H9 (cell line): Measurements from ENCODE around the gene ATXN7L3. TPM values are rescaled to one million over a fixed set of nuclear protein-coding genes. Genes with fewer than 3 reads are reported as not detected.

Experiments used
- DNase-seq: peaks from one replicate; pipeline ENCODE4 v3.0.0-alpha.2; 2017
- H2AFZ ChIP-seq: one replicate; pipeline ENCODE4 v1.6.1; 2013; ENCODE audit warnings: mild to moderate bottlenecking, low read length, control low read depth, moderate library complexity
- H2AK5ac ChIP-seq: 2 replicates; pipeline ENCODE4 v1.6.1; 2013; ENCODE audit warnings: low read length, control low read depth, mixed read lengths; ENCODE audit not compliant: insufficient read length
- H2BK120ac ChIP-seq: one replicate; pipeline ENCODE4 v1.6.1; 2013; ENCODE audit warnings: low read depth, mild to moderate bottlenecking, low read length, control low read depth, inconsistent platforms; ENCODE audit not compliant: poor library complexity, severe bottlenecking
- H2BK12ac ChIP-seq: 2 replicates; pipeline ENCODE4 v1.6.1; 2013; ENCODE audit warnings: low read length, control low read depth, mixed read lengths, low read depth; ENCODE audit not compliant: insufficient read length
- H2BK15ac ChIP-seq: 2 replicates; pipeline ENCODE4 v1.6.1; 2013; ENCODE audit warnings: low read depth, low read length, control low read depth
- H2BK20ac ChIP-seq: one replicate; pipeline ENCODE4 v1.6.1; 2013; ENCODE audit warnings: low read depth, mild to moderate bottlenecking, low read length, control low read depth, inconsistent platforms; ENCODE audit not compliant: poor library complexity, severe bottlenecking
- H2BK5ac ChIP-seq: 2 replicates; pipeline ENCODE4 v1.6.1; 2013; ENCODE audit warnings: low read length, control low read depth, mixed read lengths; ENCODE audit not compliant: insufficient read length
- H3K14ac ChIP-seq: 2 replicates; pipeline ENCODE4 v1.6.1; 2013; ENCODE audit warnings: low read length, control low read depth; ENCODE audit not compliant: insufficient read depth
- H3K18ac ChIP-seq: 2 replicates; pipeline ENCODE4 v1.6.1; 2013; ENCODE audit warnings: low read depth, mild to moderate bottlenecking, mixed read lengths, low read length, control low read depth; ENCODE audit not compliant: insufficient read length
- H3K23ac ChIP-seq: 2 replicates; pipeline ENCODE4 v1.6.1; 2013; ENCODE audit warnings: low read length, control low read depth, mixed read lengths, low read depth; ENCODE audit not compliant: insufficient read length
- H3K23me2 ChIP-seq: 2 replicates; pipeline ENCODE4 v1.6.1; 2013; ENCODE audit warnings: low read depth, mild to moderate bottlenecking, mixed read lengths, low read length, control low read depth; ENCODE audit not compliant: insufficient read length, poor library complexity, severe bottlenecking
- H3K27ac ChIP-seq: 2 replicates; pipeline ENCODE4 v1.5.1; 2013; ENCODE audit warnings: low read length, control low read depth, mixed read lengths, low read depth; ENCODE audit not compliant: insufficient read length
- H3K27me3 ChIP-seq: 2 replicates; pipeline ENCODE4 v1.6.1; 2013; ENCODE audit warnings: low read length, control low read depth, inconsistent platforms; ENCODE audit not compliant: insufficient read depth
- H3K4ac ChIP-seq: 2 replicates; pipeline ENCODE4 v1.6.1; 2013; ENCODE audit warnings: low read depth, mild to moderate bottlenecking, control low read depth, inconsistent platforms, low read length, moderate library complexity
- H3K4me1 ChIP-seq: 2 replicates; pipeline ENCODE4 v1.6.1; 2013; ENCODE audit warnings: low read length, control low read depth, inconsistent platforms; ENCODE audit not compliant: insufficient read depth
- H3K4me2 ChIP-seq: 2 replicates; pipeline ENCODE4 v1.6.1; 2013; ENCODE audit warnings: low read length, control low read depth, mixed read lengths; ENCODE audit not compliant: insufficient read length, insufficient read depth
- H3K56ac ChIP-seq: 2 replicates; pipeline ENCODE4 v1.6.1; 2013; ENCODE audit warnings: low read depth, mild to moderate bottlenecking, mixed read lengths, low read length, control low read depth; ENCODE audit not compliant: insufficient read length
- H3K79me1 ChIP-seq: 2 replicates; pipeline ENCODE4 v1.6.1; 2013; ENCODE audit warnings: low read depth, mild to moderate bottlenecking, moderate library complexity, low read length, control low read depth, inconsistent platforms; ENCODE audit not compliant: insufficient read depth, poor library complexity, severe bottlenecking
- H3K79me2 ChIP-seq: 2 replicates; pipeline ENCODE4 v1.6.1; 2013; ENCODE audit warnings: low read length, control low read depth, inconsistent platforms; ENCODE audit not compliant: insufficient read depth
- H3K9ac ChIP-seq: 2 replicates; pipeline ENCODE4 v1.6.1; 2013; ENCODE audit warnings: low read length, control low read depth, mixed read lengths; ENCODE audit not compliant: insufficient read length; ENCODE audit errors: extremely low read depth
- H3K9me3 ChIP-seq: one replicate; pipeline ENCODE4 v1.6.1; 2013; ENCODE audit warnings: low read depth, low read length, inconsistent platforms; ENCODE audit not compliant: control insufficient read depth
- H3T11ph ChIP-seq: one replicate; pipeline ENCODE4 v1.6.1; 2013; ENCODE audit warnings: mild to moderate bottlenecking, low read length, control low read depth, inconsistent platforms
- H4K20me1 ChIP-seq: one replicate; pipeline ENCODE4 v1.6.1; 2013; ENCODE audit not compliant: control insufficient read depth, insufficient read length, insufficient read depth
- H4K5ac ChIP-seq: 2 replicates; pipeline ENCODE4 v1.6.1; 2013; ENCODE audit warnings: low read depth, mild to moderate bottlenecking, mixed read lengths, low read length, control low read depth; ENCODE audit not compliant: insufficient read length
- H4K8ac ChIP-seq: replicated peaks from 2 replicates; pipeline ENCODE4 v1.6.1; 2013; ENCODE audit warnings: low read length, control low read depth, mixed read lengths, low read depth; ENCODE audit not compliant: insufficient read length
- H4K91ac ChIP-seq: 2 replicates; pipeline ENCODE4 v1.6.1; 2013; ENCODE audit warnings: low read depth, mild to moderate bottlenecking, moderate library complexity, mixed read lengths, low read length, control low read depth; ENCODE audit not compliant: insufficient read length
- H3K27ac Mint-ChIP-seq, 3 experiments: 2 replicates in 2 of 3; 3 replicates in 1 of 3; pipeline ENCODE4 v1.8.0; 2020 to 2021; ENCODE audit warnings: mixed read lengths in 3 of 3, mild to moderate bottlenecking in 1 of 3, moderate library complexity in 1 of 3
- H3K27me3 Mint-ChIP-seq: 2 replicates; pipeline ENCODE4 v1.8.0; 2021; ENCODE audit warnings: low read depth, mild to moderate bottlenecking, moderate library complexity, mixed read lengths
- H3K36me3 Mint-ChIP-seq, 3 experiments: 2 replicates in 2 of 3; 3 replicates in 1 of 3; pipeline ENCODE4 v1.8.0; 2020 to 2021; ENCODE audit warnings: low read depth in 3 of 3, mixed read lengths in 3 of 3; ENCODE audit not compliant: insufficient read depth in 1 of 3
- H3K4me1 Mint-ChIP-seq, 2 experiments: 2 replicates each; pipeline ENCODE4 v1.8.0; 2020; ENCODE audit warnings: mixed read lengths in 2 of 2
- H3K4me3 Mint-ChIP-seq, 2 experiments: 2 replicates in 1 of 2; 3 replicates in 1 of 2; pipeline ENCODE4 v1.8.0; 2020 to 2021; ENCODE audit warnings: mild to moderate bottlenecking in 2 of 2, mixed read lengths in 2 of 2, moderate library complexity in 1 of 2
- H3K9me3 Mint-ChIP-seq, 2 experiments: 2 replicates in 1 of 2; 3 replicates in 1 of 2; pipeline ENCODE4 v1.8.0; 2020; ENCODE audit warnings: mild to moderate bottlenecking in 2 of 2, mixed read lengths in 2 of 2, moderate library complexity in 1 of 2
- CTCF ChIP-seq: fragments of 200-600 bp; sonication (generic); conservative IDR thresholded peaks from 3 replicates; pipeline ENCODE4 v1.8.0; 2021; ENCODE audit warnings: antibody characterized with exemption, mild to moderate bottlenecking
- WGBS: extraction: QIAGEN DNeasy Blood & Tissue Kit; methylation state at CpG from one replicate; pipeline ENCODE4 v1.1.7; 2013; ENCODE audit warnings: missing lambda C conversion rate, low lambda C conversion rate, mixed read lengths; ENCODE audit not compliant: insufficient read length; ENCODE audit errors: extremely low coverage; 5-methylcytosine and 5-hydroxymethylcytosine counted together
- total RNA-seq: library from RNA; stranded (reverse); gene quantifications from 2 replicates; pipeline ENCODE4 v1.2.1, GENCODE V29; 2021

The ATXN7L3 gene
- total RNA-seq, 1 experiment from 2014 or later = 125 TPM

GRCh38 chr17:44191941-44192496, 7.7 kb downstream of the ATXN7L3 start:
- Histone ChIP-seq H3K79me2 (no peaks in the 10 kb centered on the region), H4K8ac (no peak overlapping the region), H3K18ac (no peak overlapping the region), H3K4ac (no peak overlapping the region), H3T11ph (no peak overlapping the region), H2BK5ac (no peak overlapping the region), H3K14ac (no peak overlapping the region), H4K5ac (no peak overlapping the region), H3K4me1 (no peaks in the 10 kb centered on the region), H3K9ac (no peak overlapping the region), H3K56ac (no peak overlapping the region), H2BK20ac (no peak overlapping the region), H3K23me2 (no peaks in the 10 kb centered on the region), H2BK12ac (no peak overlapping the region), H2BK120ac (no peak overlapping the region), H4K91ac (no peak overlapping the region), H2BK15ac (no peak overlapping the region), H2AK5ac (no peak overlapping the region), H3K27me3 (no peaks in the 10 kb centered on the region), H2AFZ (no peak overlapping the region), H3K4me2 (no peak overlapping the region), H3K9me3 (no peaks in the 10 kb centered on the region), H4K20me1 (no peaks in the 10 kb centered on the region), H3K23ac (no peak overlapping the region), H3K27ac (no peak overlapping the region), H3K79me1 (no peaks in the 10 kb centered on the region)
- Mint-ChIP-seq H3K4me1 (peaks cover 17 to 34% of the 10 kb centered on the region in 2 experiments), H3K27me3 (no peaks in the 10 kb centered on the region), H3K9me3 (no peaks in the 10 kb centered on the region), H3K27ac (peak overlapping the region in 1 of 3 experiments; percentile 88; a peak in 4 of 7 replicates), H3K36me3 (peaks cover 17 to 67% (median 52%) of the 10 kb centered on the region in 3 experiments), H3K4me3 (no peak overlapping the region)
- DNase-seq = peak; percentile 89
- WGBS = no CpG with 5 or more reads among the region's 7 CpGs
- TF ChIP-seq CTCF = no peak
